SIG-M5 treated with dmso at 0.1 percent for 504 hours (cell line): ENCODE data around the gene SH3BP5.

Experiments used
- DNase-seq: peaks from one replicate; lab custom pipeline; 2025; ENCODE audit not compliant: unreplicated experiment; lab: John Stamatoyannopoulos, UW

Gene SH3BP5

GRCh38 chr3:15260531-15260930 lies 71.9 kb downstream of the SH3BP5 start:
- no peak for DNase-seq

GRCh38 chr3:15258720-15259119 lies 73.7 kb downstream of the SH3BP5 start:
- no peak for DNase-seq

- DNase-seq = no peak
Measured at GRCh38 chr3:15256861-15257341, 75.5 kb downstream of the SH3BP5 start.

GRCh38 chr3:15255215-15255614 lies 77.2 kb downstream of the SH3BP5 start:
- no peak for DNase-seq

- no peak for DNase-seq
Measured at GRCh38 chr3:15253023-15253697, 79.2 kb downstream of the SH3BP5 start.

GRCh38 chr3:15246186-15246585 lies 86.2 kb downstream of the SH3BP5 start:
- DNase-seq = no peak

- DNase-seq = no peak
Measured at GRCh38 chr3:15243822-15244482, 88.4 kb downstream of the SH3BP5 start.

- peak; percentile 28 for DNase-seq
Measured at GRCh38 chr3:15241341-15241740, 91.0 kb downstream of the SH3BP5 start.

- no peak for DNase-seq
Measured at GRCh38 chr3:15229262-15229661, 103.1 kb downstream of the SH3BP5 start.

- DNase-seq = no peak
Measured at GRCh38 chr3:15228147-15228546, 104.2 kb downstream of the SH3BP5 start.

GRCh38 chr3:15223685-15224572 lies 108.5 kb downstream of the SH3BP5 start:
- peak; percentile 8 for DNase-seq

GRCh38 chr3:15221574-15222217 lies 110.7 kb downstream of the SH3BP5 start:
- no peak for DNase-seq

GRCh38 chr3:15220661-15221060 lies 111.7 kb downstream of the SH3BP5 start:
- DNase-seq = no peak

- no peak for DNase-seq
Measured at GRCh38 chr3:15220056-15220455, 112.3 kb downstream of the SH3BP5 start.

GRCh38 chr3:15218689-15219088 lies 113.7 kb downstream of the SH3BP5 start:
- no peak for DNase-seq

- no peak for DNase-seq
Measured at GRCh38 chr3:15217841-15218267, 114.5 kb downstream of the SH3BP5 start.

- no peak for DNase-seq
Measured at GRCh38 chr3:15217011-15217671, 115.2 kb downstream of the SH3BP5 start.

- peak; percentile 6 for DNase-seq
Measured at GRCh38 chr3:15216501-15216900, 115.9 kb downstream of the SH3BP5 start.

- DNase-seq = no peak
Measured at GRCh38 chr3:15215996-15216395, 116.4 kb downstream of the SH3BP5 start.

- DNase-seq = no peak
Measured at GRCh38 chr3:15214758-15215157, 117.6 kb downstream of the SH3BP5 start.

GRCh38 chr3:15211937-15212336 lies 120.4 kb downstream of the SH3BP5 start:
- no peak for DNase-seq
